HPDE6-E6E7 (cell line): ENCODE results near the gene NOS1AP.

Source experiments
- DNase-seq: peaks from one replicate; pipeline ENCODE4 v3.0.0; 2011; ENCODE audit warnings: missing footprints; ENCODE audit errors: extremely low spot score

NOS1AP gene

GRCh38 chr1:162365284-162366020 is 296.0 kb downstream of the NOS1AP start:
- no peak for DNase-seq

GRCh38 chr1:162366149-162366548 is 296.7 kb downstream of the NOS1AP start:
- DNase-seq, result no peak

- DNase-seq, result no peak
Observed at GRCh38 chr1:162366671-162367070, 297.2 kb downstream of the NOS1AP start.

GRCh38 chr1:162367073-162367472 is 297.6 kb downstream of the NOS1AP start:
- no peak for DNase-seq

- DNase-seq, result no peak
Observed at GRCh38 chr1:162367772-162368171, 298.3 kb downstream of the NOS1AP start.

- DNase-seq, result no peak
Observed at GRCh38 chr1:162368451-162368850, 299.0 kb downstream of the NOS1AP start.

GRCh38 chr1:162369571-162369970 is 300.1 kb downstream of the NOS1AP start:
- no peak for DNase-seq

- DNase-seq, result no peak
Observed at GRCh38 chr1:162370161-162370560, 300.7 kb downstream of the NOS1AP start.

GRCh38 chr1:162370721-162371120 is 301.2 kb downstream of the NOS1AP start:
- DNase-seq, result no peak

- DNase-seq, result peak; percentile 51
Observed at GRCh38 chr1:162371611-162372010, 302.1 kb downstream of the NOS1AP start.

GRCh38 chr1:162372159-162373071 is 302.9 kb downstream of the NOS1AP start:
- DNase-seq, result no peak

- no peak for DNase-seq
Observed at GRCh38 chr1:162373072-162373427, 303.6 kb downstream of the NOS1AP start.

GRCh38 chr1:162373541-162374260 is 304.2 kb downstream of the NOS1AP start:
- DNase-seq, result peak; percentile 43

- DNase-seq, result no peak
Observed at GRCh38 chr1:162374406-162374805, 304.9 kb downstream of the NOS1AP start.

- DNase-seq, result no peak
Observed at GRCh38 chr1:162375463-162375862, 306.0 kb downstream of the NOS1AP start.

GRCh38 chr1:162376691-162377090 is 307.2 kb downstream of the NOS1AP start, which contains the start of gene SPATA46:
Gene SPATA46, minus strand, starts transcription at chr1:162376854. Its CDS starts 64 bp downstream, at chr1:162376790.
- DNase-seq, result no peak

GRCh38 chr1:162380061-162380846 is 310.8 kb downstream of the NOS1AP start:
- no peak for DNase-seq

GRCh38 chr1:162381383-162381782 is 311.9 kb downstream of the NOS1AP start, which contains the start of gene C1orf226:
Gene C1orf226, plus strand, starts transcription at chr1:162381728. Its CDS starts 174 bp downstream, at chr1:162381902.
- peak; percentile 85 for DNase-seq

GRCh38 chr1:162381941-162382750 is 312.7 kb downstream of the NOS1AP start:
- DNase-seq, result no peak

- no peak for DNase-seq
Observed at GRCh38 chr1:162383091-162383490, 313.6 kb downstream of the NOS1AP start.
